Liver (tissue), 9 donors: ENCODE measurements around the gene ANKRD44. TPM values are rescaled to one million over a fixed set of nuclear protein-coding genes. Genes with fewer than 3 reads are reported as not detected.

ENCODE experiments used
- DNase-seq: peaks from one replicate; pipeline ENCODE4 v3.0.0-alpha.2; 2017; ENCODE audit warnings: low spot score
- H3K27ac ChIP-seq, 2 donors: one replicate each; pipeline ENCODE4 v1.7.0; 2013; ENCODE audit warnings: inconsistent platforms in 2 of 2, low read length in 2 of 2, control low read depth in 1 of 2, low read depth in 1 of 2, mild to moderate bottlenecking in 1 of 2
- H3K27me3 ChIP-seq, 4 donors: one replicate each; pipeline versions ENCODE4 v1.6.1 to v1.7.0; 2013; ENCODE audit warnings: low read length in 3 of 4, inconsistent platforms in 1 of 4, mild to moderate bottlenecking in 1 of 4, moderate library complexity in 1 of 4; ENCODE audit not compliant: control insufficient read depth in 4 of 4, insufficient read depth in 4 of 4
- H3K36me3 ChIP-seq, 4 donors: one replicate each; pipeline versions ENCODE4 v1.6.1 to v1.7.0; 2013; ENCODE audit warnings: low read length in 3 of 4, mild to moderate bottlenecking in 3 of 4, low read depth in 1 of 4, moderate library complexity in 1 of 4; ENCODE audit not compliant: control insufficient read depth in 4 of 4, insufficient read depth in 3 of 4
- H3K4me1 ChIP-seq, 4 donors: one replicate each; pipeline versions ENCODE4 v1.6.1 to v1.7.0; 2013; ENCODE audit warnings: low read length in 3 of 4, mild to moderate bottlenecking in 3 of 4, moderate library complexity in 1 of 4; ENCODE audit not compliant: control insufficient read depth in 4 of 4, insufficient read depth in 4 of 4
- H3K4me3 ChIP-seq, 3 donors: one replicate each; pipeline versions ENCODE4 v1.6.1 to v1.7.0; 2013; ENCODE audit warnings: low read length in 3 of 3, control low read depth in 1 of 3, low read depth in 1 of 3, mild to moderate bottlenecking in 1 of 3
- H3K9ac ChIP-seq, 2 donors: one replicate each; pipeline ENCODE4 v1.7.0; 2013; ENCODE audit warnings: low read length in 2 of 2, mild to moderate bottlenecking in 2 of 2, moderate library complexity in 2 of 2, control low read depth in 1 of 2, low read depth in 1 of 2
- H3K9me3 ChIP-seq, 4 donors: one replicate each; pipeline versions ENCODE4 v1.6.1 to v1.7.0; 2013; ENCODE audit warnings: low read length in 3 of 4; ENCODE audit not compliant: control insufficient read depth in 4 of 4
- ATF3 ChIP-seq: IDR thresholded peaks from 2 replicates; pipeline ENCODE4 v1.6.1; 2016; ENCODE audit warnings: antibody characterized with exemption
- CTCF ChIP-seq: fragments of 150-350 bp; IDR thresholded peaks from 2 replicates; pipeline ENCODE4 v1.5.1; 2017; ENCODE audit warnings: improper control_type of control experiment, low read depth, low read length; ENCODE audit not compliant: missing input control
- EGR1 ChIP-seq, 2 donors: IDR thresholded peaks; 2 replicates each; pipeline ENCODE4 v1.6.1; 2016 to 2018; ENCODE audit warnings: antibody characterized with exemption in 2 of 2, low read depth in 2 of 2
- FOXA1 ChIP-seq: IDR thresholded peaks from 2 replicates; pipeline ENCODE4 v1.6.1; 2016; ENCODE audit warnings: antibody characterized with exemption
- FOXA2 ChIP-seq: IDR thresholded peaks from 2 replicates; pipeline ENCODE4 v1.6.1; 2016; ENCODE audit warnings: antibody characterized with exemption
- GABPA ChIP-seq, 2 donors: IDR thresholded peaks in 1 of 2; conservative IDR thresholded peaks in 1 of 2; 2 replicates each; pipeline ENCODE4 v1.6.1; 2016; ENCODE audit warnings: antibody characterized with exemption in 2 of 2, mild to moderate bottlenecking in 1 of 2, moderate library complexity in 1 of 2
- HNF4A ChIP-seq, 2 donors: conservative IDR thresholded peaks; 2 replicates each; pipeline ENCODE4 v1.6.1; 2016; ENCODE audit warnings: antibody characterized with exemption in 2 of 2, mild to moderate bottlenecking in 2 of 2
- HNF4G ChIP-seq: IDR thresholded peaks from 2 replicates; pipeline ENCODE4 v1.6.1; 2016; ENCODE audit warnings: antibody characterized with exemption
- JUND ChIP-seq, 2 donors: IDR thresholded peaks; 2 replicates each; pipeline ENCODE4 v1.6.1; 2016; ENCODE audit warnings: antibody characterized with exemption in 2 of 2
- MAX ChIP-seq: IDR thresholded peaks from 2 replicates; pipeline ENCODE4 v1.6.1; 2016; ENCODE audit warnings: antibody characterized with exemption
- NR2F2 ChIP-seq: IDR thresholded peaks from 2 replicates; pipeline ENCODE4 v1.6.1; 2016; ENCODE audit warnings: antibody characterized with exemption
- RAD21 ChIP-seq, 2 donors: IDR thresholded peaks; 2 replicates each; pipeline ENCODE4 v1.6.1; 2016; ENCODE audit warnings: antibody characterized with exemption in 2 of 2, mild to moderate bottlenecking in 2 of 2
- REST ChIP-seq: IDR thresholded peaks from 2 replicates; pipeline ENCODE4 v1.6.1; 2016; ENCODE audit warnings: antibody characterized with exemption, mild to moderate bottlenecking
- RXRA ChIP-seq, 2 donors: IDR thresholded peaks; 2 replicates each; pipeline ENCODE4 v1.6.1; 2017 to 2018; ENCODE audit warnings: antibody characterized with exemption in 2 of 2, mild to moderate bottlenecking in 1 of 2
- SP1 ChIP-seq: IDR thresholded peaks from 2 replicates; pipeline ENCODE4 v1.6.1; 2018; ENCODE audit warnings: antibody characterized with exemption, mild to moderate bottlenecking
- TAF1 ChIP-seq: conservative IDR thresholded peaks from 2 replicates; pipeline ENCODE4 v1.6.1; 2016; ENCODE audit warnings: antibody characterized with exemption, mild to moderate bottlenecking
- YY1 ChIP-seq: IDR thresholded peaks from 2 replicates; pipeline ENCODE4 v1.6.1; 2016; ENCODE audit warnings: antibody characterized with exemption, mild to moderate bottlenecking
- ZBTB33 ChIP-seq: IDR thresholded peaks from 2 replicates; pipeline ENCODE4 v1.6.1; 2016; ENCODE audit warnings: antibody characterized with exemption
- WGBS: extraction: QIAGEN DNeasy Blood & Tissue Kit; methylation state at CpG from one replicate; pipeline ENCODE4 v1.1.7; 2013; 5-methylcytosine and 5-hydroxymethylcytosine counted together
- polyA plus RNA-seq, 2 donors: library from polyadenylated mRNA; stranded (reverse) in 1 of 2; unstranded in 1 of 2; fragments of 200-250 nt in 1 of 2; fragments of >200 nt in 1 of 2; fragmentation: Nextera tagmentation in 1 of 2; extraction: Ambion mirVana in 1 of 2; gene quantifications; one replicate each; pipeline versions ENCODE4 v1.2.1 to v1.2.3, GENCODE V29; 2013 to 2015
- total RNA-seq, 2 donors: library from RNA; depleted of rRNA; stranded (reverse); fragments of >200 nt; gene quantifications; one replicate each; pipeline ENCODE4 v1.2.3, GENCODE V29; 2014
- donor health status: healthy.
- donor health status: healthy.
- donor health status: healthy.
- donor health status: healthy.
- donor health status: healthy.

Gene ANKRD44
- total and polyA plus RNA-seq, 4 donors, result 3.8 to 18.2 (median 6.8) TPM

GRCh38 chr2:197196541-197197180 lies 113.9 kb downstream of the ANKRD44 start:
- Histone ChIP-seq H3K27me3 (no peaks in the 10 kb centered on the region), H3K4me1 (peaks cover 0 to 8% (median 1%) of the 10 kb centered on the region in 4 donors), H3K9ac (no peak overlapping the region), H3K9me3 (no peaks in the 10 kb centered on the region), H3K4me3 (no peak overlapping the region), H3K27ac (no peak overlapping the region), H3K36me3 (no peaks in the 10 kb centered on the region)
- WGBS, result 32% methylated on average over 2 of the region's 2 CpGs
- no peak for DNase-seq
- TF ChIP-seq ZBTB33 (no peak), REST (no peak), YY1 (no peak), EGR1 (IDR thresholded peaks at IDR 0.05; ENCODE audit: low read depth in 2 of 2) (no peak), TAF1 (no peak), FOXA1 (no peak), HNF4G (no peak), NR2F2 (no peak), SP1 (no peak), RXRA (IDR thresholded peaks at IDR 0.05) (no peak), JUND (IDR thresholded peaks at IDR 0.05) (no peak), HNF4A (conservative IDR thresholded peaks at IDR 0.05) (no peak), RAD21 (IDR thresholded peaks at IDR 0.05) (no peak), FOXA2 (no peak), MAX (no peak), GABPA (IDR thresholded peaks at IDR 0.05 in 1 of 2, conservative IDR thresholded peaks at IDR 0.05 in 1 of 2) (no peak), CTCF (no peak), ATF3 (no peak)
